DMS53 treated with DMSO at 0.1 percent for 48 hours (cell line): ENCODE data around the gene POF1B.

ENCODE experiments used
- DNase-seq: peaks from one replicate; lab custom pipeline; 2025; ENCODE audit not compliant: unreplicated experiment; lab: John Stamatoyannopoulos, UW

Gene POF1B

DNA sequence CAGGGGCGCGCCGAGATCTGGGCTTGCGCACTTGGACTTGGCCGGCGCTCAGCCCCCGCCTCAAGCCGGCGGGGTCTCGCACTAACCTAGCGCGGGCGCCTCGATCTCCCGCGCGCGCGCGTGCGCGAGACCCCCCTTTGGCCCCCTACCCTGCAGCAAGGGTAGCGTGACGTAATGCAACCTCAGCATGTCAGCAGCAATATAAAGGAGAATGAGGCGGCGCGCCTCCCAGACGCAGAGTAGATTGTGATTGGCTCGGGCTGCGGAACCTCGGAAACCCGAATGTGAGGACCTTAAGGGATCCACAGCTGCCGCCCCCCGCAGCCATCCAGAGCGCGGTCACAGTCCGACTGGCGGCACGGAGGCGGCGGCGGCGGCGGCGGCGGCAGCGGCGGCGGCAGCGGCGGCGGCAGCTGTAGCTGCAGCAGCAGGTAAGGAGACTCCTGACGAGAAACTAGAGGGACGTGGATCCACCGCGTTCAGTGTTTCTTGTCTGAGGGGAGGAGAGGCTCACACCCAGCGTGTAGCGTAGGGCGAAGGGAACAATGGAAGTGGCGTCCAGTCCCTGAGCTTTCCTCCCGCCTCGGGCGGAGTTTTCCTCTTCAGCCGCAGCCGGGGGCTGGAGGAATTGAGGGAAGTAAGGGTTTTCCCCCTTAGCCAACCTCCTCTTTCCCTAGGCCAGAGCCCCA lies 135.6 kb downstream of the POF1B start, which contains the start of the genes SATL1 and ZNF711:
Gene SATL1 (minus strand): TSS at position 19 of the 689 bp plus-strand sequence. CDS start 134,811 bp downstream, outside the sequence.
Gene ZNF711 (plus strand): TSS at position 231 of the 689 bp plus-strand sequence. CDS start 3,582 bp downstream, outside the sequence.
- peak; percentile 35 for DNase-seq

DNA sequence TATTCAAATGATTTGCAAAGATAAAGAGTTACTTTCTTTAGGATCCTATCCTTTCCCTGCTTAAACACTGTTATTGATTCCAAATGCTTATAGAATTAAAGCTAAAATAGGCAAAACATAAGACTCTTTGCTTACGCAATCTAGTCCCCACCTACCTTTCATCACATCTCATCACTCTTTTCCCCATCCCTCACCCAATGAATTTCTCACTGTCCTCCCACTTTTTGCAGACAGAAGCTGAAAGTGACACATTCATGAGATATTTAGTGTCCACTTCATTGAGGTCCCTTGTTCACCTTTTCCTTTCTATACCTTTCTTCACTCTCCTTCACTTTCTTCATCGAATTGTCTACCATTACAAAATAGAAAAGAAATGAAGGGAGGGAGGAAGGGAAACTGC lies 136.3 kb downstream of the POF1B start:
- no peak for DNase-seq
